Fibroblast of skin of back (primary cell): ENCODE data around the gene RASGRF1.
A peak's percentile ranks its signal among the peaks of the same experiment; 100 is the strongest.

Experiments
- DNase-seq: peaks from one replicate; pipeline ENCODE4 v3.0.0-alpha.2; 2013

RASGRF1 gene

GRCh38 chr15:78985859-78986475, 104.6 kb downstream of the RASGRF1 start:
- no peak for DNase-seq

DNA sequence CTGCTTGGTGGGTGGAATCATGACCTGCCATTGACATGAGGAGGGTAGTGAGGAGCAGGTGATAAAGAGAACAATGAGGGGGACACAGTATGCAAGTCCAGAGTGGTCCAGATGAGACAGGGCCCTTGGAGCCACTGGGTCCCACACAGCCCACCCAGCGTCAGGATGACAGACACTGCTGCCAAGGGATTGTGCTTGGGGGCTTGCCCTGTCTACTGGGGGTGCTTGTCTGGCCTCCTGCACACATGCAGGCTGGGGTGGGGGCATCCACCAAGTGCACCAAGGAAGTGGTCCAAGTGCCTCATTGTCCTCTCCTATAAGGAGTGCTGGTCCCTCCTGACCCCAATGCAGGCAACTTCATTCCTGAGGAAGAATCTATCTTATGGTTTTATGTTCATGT, 106.5 kb downstream of the RASGRF1 start:
- no peak for DNase-seq

DNA sequence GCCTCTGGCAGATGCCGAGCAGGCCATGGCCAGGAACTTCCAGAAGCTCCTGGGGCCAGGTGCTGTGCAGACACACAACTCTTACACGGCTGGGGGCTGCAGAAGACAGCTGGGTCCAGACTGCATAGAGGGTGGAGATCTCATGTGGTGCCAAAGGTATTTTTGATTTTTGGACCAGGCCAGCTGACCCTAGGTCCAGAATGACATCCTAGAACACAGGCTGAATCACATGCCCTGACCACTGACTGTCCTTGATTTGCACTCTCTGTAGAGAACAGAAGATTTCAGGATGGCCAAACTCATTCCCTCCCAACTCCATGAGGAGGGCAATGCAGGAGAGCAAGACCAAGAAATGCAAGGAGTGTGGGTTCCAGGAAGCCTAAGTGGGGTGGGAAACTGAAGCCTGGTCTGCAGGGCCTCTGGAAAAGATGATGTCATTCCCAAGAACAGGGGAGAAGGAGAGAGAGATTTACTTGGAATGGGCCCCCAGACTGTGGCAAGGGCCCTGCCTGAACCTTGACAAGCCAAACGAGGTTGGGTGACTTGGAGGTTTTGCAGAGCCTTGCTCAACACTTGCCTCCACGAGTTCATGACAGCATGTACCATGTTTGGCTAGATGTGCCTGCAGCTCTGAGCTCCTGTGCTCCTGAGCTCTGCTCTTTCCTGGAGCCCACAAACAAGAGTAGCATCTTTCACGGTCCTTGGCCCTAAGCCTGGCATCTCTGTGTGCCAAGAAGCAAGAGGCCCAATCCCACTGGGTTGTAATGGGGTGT, 107.2 kb downstream of the RASGRF1 start:
- no peak for DNase-seq

DNA sequence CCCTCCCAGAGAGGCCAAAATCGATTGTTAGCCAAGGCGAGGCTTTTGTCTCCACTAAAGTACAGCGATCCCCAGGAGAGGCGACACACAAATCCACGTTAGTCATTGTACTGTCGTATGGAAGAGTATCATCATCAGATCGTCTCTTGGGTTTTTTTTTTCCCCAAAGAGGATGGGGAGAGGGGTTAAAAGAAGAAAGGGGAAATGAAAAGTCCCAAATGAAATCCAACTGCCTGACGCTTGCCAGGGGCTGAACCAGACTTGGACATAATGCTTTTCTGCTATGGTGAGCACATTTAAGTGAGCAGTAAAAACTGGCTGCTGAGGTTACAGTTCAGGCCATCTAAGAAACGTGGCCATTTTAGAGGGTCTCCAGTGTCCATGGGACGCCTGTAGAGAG, 107.8 kb downstream of the RASGRF1 start:
- peak; percentile 27 for DNase-seq

DNA sequence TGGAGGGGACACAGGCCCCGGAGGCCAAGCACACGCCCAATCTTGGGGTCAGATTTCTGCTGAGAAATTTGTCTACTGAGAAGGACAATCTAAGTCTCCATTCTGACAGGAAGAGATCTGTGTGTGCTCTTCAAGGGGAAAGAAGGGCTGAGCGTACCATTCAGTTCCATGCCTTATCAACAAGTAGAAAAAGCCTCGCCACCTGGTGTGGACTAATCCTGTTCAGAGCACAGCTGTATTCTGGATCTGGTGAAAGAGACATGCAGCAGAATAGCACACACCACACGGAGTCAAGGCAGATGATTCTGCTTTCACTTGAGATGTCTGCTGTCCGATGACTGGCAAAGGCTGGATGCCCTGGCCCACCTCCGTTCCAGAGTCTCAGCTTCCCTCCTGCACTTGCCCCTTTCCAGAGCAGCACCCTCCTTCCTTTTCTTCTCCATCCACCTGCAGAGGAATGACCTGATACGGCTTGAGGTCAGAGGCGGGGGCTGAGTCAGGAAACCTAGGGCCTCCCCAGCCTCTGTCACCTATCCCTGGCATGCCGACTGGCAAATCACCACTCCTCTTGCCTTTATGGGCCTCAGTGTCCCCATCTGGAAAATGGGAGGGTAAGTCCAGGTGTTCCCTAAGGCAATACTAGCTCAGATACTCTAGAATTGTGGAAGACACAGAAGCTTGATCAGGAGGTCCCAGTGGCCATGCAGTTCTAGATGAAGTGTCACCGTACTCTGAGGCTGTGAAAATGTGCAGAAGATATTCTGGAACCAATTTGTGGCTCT, 108.9 kb downstream of the RASGRF1 start:
- DNase-seq, result no peak

DNA sequence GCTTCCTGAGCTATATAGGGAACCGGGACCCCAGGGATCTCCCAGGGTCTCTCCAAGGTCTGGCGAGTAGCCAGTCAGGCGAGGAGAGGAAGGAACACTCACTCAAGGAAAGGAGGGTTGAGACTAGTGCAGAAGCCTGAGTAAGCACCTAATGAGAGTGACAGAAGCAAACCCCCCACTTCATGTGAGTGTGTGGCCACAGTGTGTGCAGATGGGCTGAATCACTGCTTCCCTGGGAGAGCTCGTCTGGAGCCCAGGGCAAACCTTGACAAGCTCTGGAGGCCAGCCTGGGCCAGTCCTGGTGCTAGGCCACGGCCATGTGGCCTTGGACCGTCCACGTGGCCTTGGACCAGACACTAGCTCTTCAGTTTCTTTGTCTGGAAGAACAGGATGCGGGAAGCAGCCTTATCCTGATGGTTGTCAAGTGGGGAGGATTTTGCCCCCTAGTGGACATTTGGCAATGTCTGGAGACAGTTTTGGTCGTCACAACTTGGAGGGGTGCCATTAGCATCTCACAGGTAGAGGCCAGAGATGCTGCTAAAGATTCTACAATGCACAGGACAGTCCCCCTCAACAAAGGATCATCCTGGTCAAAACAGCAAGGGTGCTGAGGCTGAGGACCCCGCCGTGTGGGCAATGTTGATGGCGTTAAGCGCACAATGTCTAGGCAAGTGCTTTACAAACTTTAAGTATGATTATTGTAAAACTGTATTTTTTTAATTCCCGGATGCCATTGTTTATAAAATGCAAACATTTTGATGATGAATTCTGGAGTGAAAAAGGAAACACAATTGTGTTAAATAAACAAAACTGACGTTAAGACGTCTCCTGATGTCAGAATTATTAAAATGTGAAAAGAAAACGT, 110.9 kb downstream of the RASGRF1 start:
- DNase-seq, result peak; percentile 74

- DNase-seq, result no peak
These were observed 111.9 kb downstream of the RASGRF1 start for GRCh38 chr15:78978601-78979179.

DNA sequence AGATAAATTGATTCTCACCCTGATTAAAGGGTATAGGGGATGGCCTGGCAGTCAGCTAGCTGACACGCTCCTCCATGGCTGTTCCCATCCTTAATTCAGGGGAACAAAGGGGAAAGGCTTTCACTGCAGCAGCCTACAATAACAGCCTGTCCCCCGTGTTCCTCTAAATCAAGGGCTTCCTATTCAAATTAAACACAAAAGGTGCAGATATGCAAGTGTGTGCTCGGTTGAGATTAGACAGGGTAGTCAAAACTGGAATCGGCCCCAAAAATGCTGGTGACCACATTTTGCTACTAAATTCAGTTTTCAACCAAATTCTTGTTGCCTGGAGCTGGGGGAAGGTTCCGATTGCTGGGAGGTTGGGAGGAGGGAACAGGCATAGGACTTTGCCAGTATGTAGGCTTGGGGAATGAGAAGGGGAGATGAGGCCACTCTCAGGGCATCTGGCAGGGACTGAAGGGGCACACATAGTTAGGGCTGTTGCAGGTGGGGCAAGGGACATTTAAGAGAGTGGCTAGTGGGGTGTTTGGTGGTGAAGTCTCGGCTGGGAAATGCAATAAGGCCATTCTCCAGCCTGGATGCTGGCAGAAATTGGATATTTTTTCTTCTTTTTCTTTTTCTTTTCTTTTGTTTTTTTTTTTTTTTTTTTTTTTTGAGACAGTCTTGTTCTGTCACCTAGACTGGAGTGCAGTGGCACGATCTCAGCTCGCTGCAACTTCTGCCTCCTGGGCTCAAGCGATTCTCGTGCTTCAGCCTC, 112.8 kb downstream of the RASGRF1 start:
- DNase-seq, result no peak

DNA sequence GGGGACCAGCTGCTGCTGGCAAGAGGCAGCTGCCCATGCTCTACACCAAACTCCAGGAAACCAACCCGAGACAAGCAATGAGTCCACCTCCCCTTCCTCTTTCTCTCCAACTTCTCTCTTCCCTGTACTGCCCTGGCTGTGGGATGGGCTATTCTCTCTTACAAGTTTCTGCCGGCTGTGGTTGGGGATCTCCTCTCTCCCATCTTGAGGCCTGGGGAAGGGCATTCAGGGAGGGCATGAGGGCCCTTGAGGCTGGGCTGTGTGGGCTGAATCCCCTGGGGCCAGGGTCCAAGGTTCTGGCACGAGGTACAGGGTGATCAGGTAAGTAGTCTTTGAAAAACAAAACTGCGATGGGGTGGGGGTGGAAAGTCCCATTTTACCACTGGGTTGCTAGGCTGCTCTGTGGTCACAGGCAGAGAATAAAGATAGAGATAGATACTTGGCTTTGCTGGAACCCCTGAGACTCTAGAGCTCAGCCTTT, 113.4 kb downstream of the RASGRF1 start:
- no peak for DNase-seq

DNA sequence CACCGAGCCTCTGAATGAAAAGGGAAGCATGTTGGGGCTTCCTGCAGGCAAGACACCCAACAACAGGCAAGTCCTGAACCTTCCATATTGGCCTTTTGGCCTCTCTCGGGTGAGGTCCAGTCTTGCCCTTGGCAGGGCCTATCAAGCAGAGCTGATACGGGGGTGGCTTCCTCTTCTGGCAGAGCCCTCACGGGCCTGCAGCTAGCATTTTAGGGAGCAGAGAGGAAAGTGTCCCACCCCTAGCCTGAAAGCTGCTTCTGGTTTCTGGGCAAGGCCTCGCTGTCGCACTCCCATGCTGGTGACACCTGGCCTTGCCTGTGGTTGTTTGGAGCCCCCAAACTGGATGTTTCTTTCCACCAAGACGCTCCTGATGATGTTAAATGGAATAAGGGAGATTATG, 113.9 kb downstream of the RASGRF1 start:
- DNase-seq, result no peak

GRCh38 chr15:78974272-78974918, 116.2 kb downstream of the RASGRF1 start:
- DNase-seq, result no peak

DNA sequence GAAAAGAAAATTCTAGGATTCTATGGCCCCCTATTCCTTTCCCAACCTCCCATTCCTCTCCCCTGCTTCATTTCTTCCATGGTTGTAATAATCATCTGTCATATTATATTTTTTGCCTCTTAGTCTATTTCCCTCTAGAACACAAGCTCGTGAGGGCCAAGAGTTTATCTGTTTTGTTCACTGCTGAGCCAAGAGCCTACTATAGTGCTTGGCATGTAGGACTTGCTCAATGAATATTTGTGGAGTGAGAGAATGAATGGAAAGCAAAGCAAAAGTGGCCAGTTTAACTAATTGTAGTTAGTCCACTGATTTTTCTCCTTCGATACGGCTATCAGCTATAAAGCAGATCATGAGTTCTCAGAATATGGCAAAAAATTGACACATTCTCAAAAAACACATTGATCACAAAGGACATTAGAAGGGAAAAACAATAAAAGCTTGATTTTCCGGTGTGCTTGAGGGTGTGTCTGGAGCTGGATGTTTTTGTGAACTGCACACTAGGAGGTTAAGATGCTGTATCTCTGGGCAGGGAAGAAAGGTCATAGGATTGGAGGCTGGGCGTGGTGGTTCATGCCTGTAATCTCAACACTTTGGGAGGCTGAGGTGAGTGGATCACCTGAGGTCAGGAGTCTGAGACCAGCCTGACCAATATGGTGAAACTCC, 120.8 kb downstream of the RASGRF1 start:
- DNase-seq, result no peak

GRCh38 chr15:78968539-78969271, 121.9 kb downstream of the RASGRF1 start:
- DNase-seq, result no peak

DNA sequence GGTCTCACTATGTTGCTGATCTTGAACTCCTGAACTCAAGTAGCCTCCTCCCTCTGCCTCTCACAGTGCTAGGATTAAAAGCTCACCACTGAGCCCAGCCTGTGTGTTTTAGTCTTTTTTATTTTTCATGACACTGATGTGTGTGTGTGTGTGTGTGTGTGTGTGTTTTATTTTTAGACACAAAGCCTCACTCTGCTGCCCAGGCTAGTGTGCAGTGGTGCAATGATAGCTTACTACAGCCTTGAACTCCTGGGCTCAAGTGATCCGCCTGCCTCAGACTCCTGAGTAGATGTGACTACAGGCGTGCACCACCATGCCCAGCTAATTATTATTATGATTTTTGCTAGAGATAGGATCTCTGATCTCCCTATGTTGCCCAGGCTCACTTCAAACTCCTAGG, 122.5 kb downstream of the RASGRF1 start:
- no peak for DNase-seq

DNA sequence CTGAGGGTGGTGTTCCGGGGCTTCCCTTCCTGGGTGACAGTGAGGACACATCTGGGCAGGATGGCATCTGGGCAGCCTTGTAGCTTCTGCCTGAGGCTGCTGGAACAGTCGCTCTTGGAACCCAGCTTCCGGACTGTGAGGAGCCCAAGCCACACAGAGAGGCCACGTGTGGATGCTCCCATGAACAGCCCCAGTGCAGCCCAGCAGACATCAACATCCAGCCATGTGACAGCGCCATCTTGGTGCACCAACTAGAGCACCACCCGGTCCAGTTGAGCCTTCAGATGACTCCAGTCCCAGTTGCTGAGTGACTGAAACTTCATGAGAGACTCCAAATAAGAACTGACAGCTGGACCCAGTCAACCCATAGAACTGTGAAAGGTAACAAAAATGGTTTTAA, 130.3 kb downstream of the RASGRF1 start:
- no peak for DNase-seq

- DNase-seq, result no peak
These were observed 131.2 kb downstream of the RASGRF1 start for GRCh38 chr15:78959360-78959759.

DNA sequence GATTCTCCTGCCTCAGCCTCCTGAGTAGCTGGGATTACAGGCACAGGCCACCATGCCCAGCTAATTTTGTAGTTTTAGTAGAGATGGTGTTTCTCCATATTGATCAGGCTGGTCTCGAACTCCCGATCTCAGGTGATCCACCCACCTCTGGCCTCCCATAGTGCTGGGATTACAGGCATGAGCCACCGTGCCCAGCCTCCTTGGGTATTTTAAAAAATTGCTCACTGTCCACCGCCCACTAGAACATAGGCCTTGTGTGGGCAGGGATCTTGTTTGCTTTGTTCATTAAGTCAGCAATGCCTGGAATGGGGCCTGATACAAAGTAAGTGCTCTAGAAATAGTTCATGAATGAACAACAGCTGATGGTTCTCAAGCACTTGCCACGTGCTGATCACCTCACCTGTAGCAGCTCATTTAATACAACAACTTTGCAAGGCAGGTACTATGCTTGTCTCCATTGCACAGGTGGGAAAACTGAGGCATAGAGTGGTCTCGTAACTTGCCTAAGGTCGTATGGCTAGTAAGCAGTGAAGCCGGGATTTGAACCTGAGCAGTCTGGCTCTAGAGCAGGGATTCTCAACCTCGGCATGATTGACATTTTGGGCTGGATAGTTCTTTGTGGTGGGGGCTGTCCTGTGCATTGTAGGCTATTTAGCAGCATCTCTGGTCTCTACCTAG, 133.0 kb downstream of the RASGRF1 start:
- no peak for DNase-seq

DNA sequence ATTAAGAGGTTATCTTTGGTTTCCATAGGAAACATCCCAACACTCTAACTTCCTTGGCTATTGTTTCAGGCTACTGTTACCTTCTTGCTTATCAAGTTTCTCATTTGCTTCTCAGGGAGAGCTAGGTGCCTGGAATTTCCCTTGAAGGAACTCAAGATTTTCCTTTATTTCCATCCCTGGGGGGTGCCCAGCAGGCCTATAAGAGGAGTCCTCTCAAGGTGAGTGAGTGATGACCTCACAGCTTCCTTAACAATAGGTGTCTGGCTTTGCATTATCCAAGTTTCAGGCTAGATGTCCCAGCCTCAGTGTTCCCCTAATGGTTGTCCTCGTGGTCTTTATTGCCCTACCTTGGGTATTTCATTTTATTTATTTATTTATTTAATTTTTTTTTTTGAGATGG, 133.6 kb downstream of the RASGRF1 start:
- no peak for DNase-seq

GRCh38 chr15:78955355-78955754, 135.2 kb downstream of the RASGRF1 start:
- no peak for DNase-seq
